ENCODE measurements around the gene DUSP18.

Gene DUSP18

DNA sequence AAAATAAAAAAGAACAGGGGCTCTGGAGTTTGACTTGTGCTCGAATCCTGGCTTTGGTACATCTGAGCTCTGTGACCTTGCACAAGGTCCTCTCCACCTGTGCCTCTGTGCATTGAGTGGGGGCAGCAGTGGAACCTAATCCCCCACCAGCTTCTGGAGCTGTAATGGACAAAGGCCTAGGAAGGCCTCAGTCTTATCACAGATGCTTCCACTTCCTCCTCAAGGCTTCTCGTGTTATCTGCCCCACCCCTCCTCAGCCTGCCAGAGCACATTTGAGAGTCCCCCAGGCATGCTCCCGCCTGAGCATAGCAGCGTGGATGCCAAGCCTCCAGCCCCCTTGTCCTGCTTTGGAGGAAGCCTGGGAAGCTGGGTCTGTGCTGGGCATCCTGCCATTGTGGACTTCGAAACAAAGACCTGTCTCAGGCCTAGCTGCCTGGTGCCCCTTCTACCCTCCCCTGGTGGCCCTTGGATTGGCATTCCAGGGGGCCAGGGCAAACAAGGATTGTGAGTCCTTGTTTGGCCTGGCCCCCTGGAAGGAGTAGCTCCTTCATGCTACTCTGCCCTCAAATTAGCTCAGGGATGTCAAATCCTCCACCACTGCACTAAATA, 17.1 kb downstream of the DUSP18 start:
- Histone ChIP-seq H3K27ac (peak overlapping the region in 6 of 11 experiments; percentile 3 to 59 (median 35); a peak in 10 of 22 replicates), H3K27me3 (no peaks in the 10 kb centered on the region), H3K9me3 (replicated peaks in 1 of 11) (no peaks in the 10 kb centered on the region), H3K36me3 (peaks cover 0 to 22% (median 0%) of the 10 kb centered on the region in 11 experiments; a peak in 8 of 22 replicates), H4K20me1 (peaks cover 0 to 9% (median 0%) of the 10 kb centered on the region in 11 experiments; a peak in 2 of 22 replicates), H3K4me2 (peak overlapping the region in 9 of 11 experiments; percentile 0 to 76 (median 23); a peak in 14 of 22 replicates), H3K9ac (peak overlapping the region in 3 of 11 experiments; percentile 16 to 28 (median 23); a peak in 2 of 22 replicates), H3K4me1 (peaks cover 8 to 66% (median 36%) of the 10 kb centered on the region in 10 experiments; a peak in 18 of 20 replicates), H3K4me3 (no peak overlapping the region)
- no peak for TF ChIP-seq Cebpa-rat (IDR thresholded peaks at IDR 0.05)

DNA sequence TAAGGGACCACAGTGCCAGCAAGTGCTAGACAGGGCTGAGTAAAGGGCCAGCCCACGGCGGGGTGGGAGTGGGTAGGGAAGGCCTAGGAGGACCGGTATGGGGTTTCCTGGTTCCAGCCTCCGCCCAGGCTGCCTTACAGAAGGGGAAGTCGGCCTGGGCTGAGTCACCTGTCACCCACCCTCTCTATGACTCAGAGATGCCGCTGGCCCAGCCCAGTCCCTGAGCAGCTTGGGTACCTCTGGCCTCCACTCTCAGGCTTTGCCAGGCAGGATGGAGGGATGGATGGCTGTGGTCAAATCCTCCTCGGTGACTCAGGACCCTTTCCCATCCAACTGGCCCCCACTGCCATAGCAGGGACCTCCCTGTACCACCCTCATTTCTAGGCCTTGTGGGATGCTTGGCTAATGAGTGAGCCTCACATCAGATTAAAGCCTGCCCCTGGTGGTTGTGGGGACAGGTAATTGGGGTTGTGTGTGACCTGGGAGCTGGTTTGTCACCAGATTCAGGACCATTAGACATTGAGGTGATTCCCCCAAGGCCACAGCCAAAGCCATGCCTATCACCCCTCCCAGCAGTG, 18.2 kb downstream of the DUSP18 start:
- Histone ChIP-seq H3K4me2 (peak overlapping the region in 9 of 11 experiments; percentile 17 to 77 (median 52); a peak in 17 of 22 replicates), H3K36me3 (peaks cover 0 to 17% (median 0%) of the 10 kb centered on the region in 11 experiments; a peak in 8 of 22 replicates), H4K20me1 (peaks cover 0 to 9% (median 0%) of the 10 kb centered on the region in 11 experiments; a peak in 3 of 22 replicates), H3K4me1 (peaks cover 8 to 63% (median 36%) of the 10 kb centered on the region in 10 experiments; a peak in 18 of 20 replicates), H3K4me3 (no peak overlapping the region), H3K27ac (peak overlapping the region in 6 of 11 experiments; percentile 22 to 65 (median 52); a peak in 9 of 22 replicates), H3K9ac (0 out of 22 replicates have a peak overlapping the region, but pooled peaks of 1 of the 11 experiments have one; percentile 16), H3K27me3 (no peaks in the 10 kb centered on the region), H3K9me3 (replicated peaks in 1 of 11) (no peaks in the 10 kb centered on the region)
- no peak for TF ChIP-seq Cebpa-rat (IDR thresholded peaks at IDR 0.05)

DNA sequence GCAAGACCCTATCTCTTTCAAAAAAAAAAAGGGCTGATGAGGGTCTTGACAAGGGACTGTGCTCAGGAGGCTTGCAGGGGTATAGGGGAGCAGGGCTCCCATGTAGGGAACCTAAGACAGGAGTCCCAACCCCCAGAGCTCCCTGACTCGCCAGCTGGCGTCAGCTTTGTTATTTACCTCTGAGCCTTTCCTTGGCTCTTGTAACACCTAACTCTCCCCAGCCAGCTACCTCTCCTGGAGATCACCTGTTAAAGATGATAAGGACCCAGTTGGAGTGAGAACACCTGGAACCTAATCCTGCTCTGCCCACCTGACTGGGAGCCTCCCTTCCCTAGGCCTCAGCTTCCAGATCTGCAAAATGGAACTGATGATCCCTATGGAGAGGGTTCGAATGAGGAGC, 18.9 kb downstream of the DUSP18 start:
- Histone ChIP-seq H3K36me3 (peaks cover 0 to 10% (median 0%) of the 10 kb centered on the region in 11 experiments; a peak in 3 of 22 replicates), H3K4me2 (peak overlapping the region in 9 of 11 experiments; percentile 17 to 77 (median 52); a peak in 16 of 22 replicates), H3K27me3 (no peaks in the 10 kb centered on the region), H3K27ac (peak overlapping the region in 6 of 11 experiments; percentile 22 to 65 (median 52); a peak in 9 of 22 replicates), H3K9ac (peak overlapping the region in 1 of 11 experiments; percentile 16; a peak in 1 of 22 replicates), H4K20me1 (peaks cover 0 to 15% (median 0%) of the 10 kb centered on the region in 11 experiments; a peak in 4 of 22 replicates), H3K9me3 (replicated peaks in 1 of 11) (no peaks in the 10 kb centered on the region), H3K4me3 (no peak overlapping the region), H3K4me1 (peaks cover 8 to 67% (median 36%) of the 10 kb centered on the region in 10 experiments; a peak in 18 of 20 replicates)
- no peak for TF ChIP-seq Cebpa-rat (IDR thresholded peaks at IDR 0.05)

DNA sequence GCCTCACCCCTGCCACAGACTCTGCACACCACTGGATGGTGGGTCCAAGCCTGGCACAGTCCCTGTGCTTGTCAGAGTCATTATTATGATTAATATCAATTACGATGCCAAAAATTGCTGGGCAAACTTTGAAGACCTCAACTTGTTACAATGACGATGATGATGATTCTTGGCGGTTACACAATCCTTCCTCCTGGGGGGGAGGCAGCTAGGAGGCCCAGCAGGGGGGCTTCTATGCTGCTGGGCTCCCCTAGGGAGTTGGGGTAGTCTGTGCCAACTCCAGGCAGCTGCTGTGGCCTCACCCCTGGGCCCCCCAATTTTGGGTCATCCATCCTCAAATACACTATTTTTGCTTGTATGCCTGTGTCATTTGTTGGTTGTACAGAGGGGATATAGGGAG, 20.1 kb downstream of the DUSP18 start:
- no peak for TF ChIP-seq Cebpa-rat (IDR thresholded peaks at IDR 0.05)
- Histone ChIP-seq H3K4me3 (no peak overlapping the region), H3K4me1 (peaks cover 8 to 77% (median 36%) of the 10 kb centered on the region in 10 experiments; a peak in 18 of 20 replicates), H3K4me2 (peak overlapping the region in 9 of 11 experiments; percentile 5 to 68 (median 50); a peak in 15 of 22 replicates), H3K9ac (no peak overlapping the region), H4K20me1 (peaks cover 0 to 24% (median 0%) of the 10 kb centered on the region in 11 experiments; a peak in 5 of 22 replicates), H3K9me3 (replicated peaks in 1 of 11) (no peaks in the 10 kb centered on the region), H3K27ac (0 out of 22 replicates have a peak overlapping the region, but pooled peaks of 1 of the 11 experiments have one; percentile 7), H3K27me3 (no peaks in the 10 kb centered on the region), H3K36me3 (peaks cover 0 to 9% (median 0%) of the 10 kb centered on the region in 11 experiments; a peak in 3 of 22 replicates)

GRCh38 chr22:30646518-30647160, 21.0 kb downstream of the DUSP18 start:
- Histone ChIP-seq H3K9me3 (replicated peaks in 1 of 11) (no peaks in the 10 kb centered on the region), H3K27me3 (no peaks in the 10 kb centered on the region), H3K4me1 (peaks cover 8 to 69% (median 36%) of the 10 kb centered on the region in 10 experiments; a peak in 18 of 20 replicates), H3K36me3 (peaks cover 0 to 9% (median 0%) of the 10 kb centered on the region in 11 experiments; a peak in 4 of 22 replicates), H3K4me2 (peak overlapping the region in 1 of 11 experiments; percentile 68; a peak in 2 of 22 replicates), H4K20me1 (peaks cover 0 to 30% (median 0%) of the 10 kb centered on the region in 11 experiments; a peak in 5 of 22 replicates), H3K4me3 (no peak overlapping the region), H3K9ac (no peak overlapping the region), H3K27ac (0 out of 22 replicates have a peak overlapping the region, but pooled peaks of 1 of the 11 experiments have one; percentile 7)
- TF ChIP-seq Cebpa-rat (IDR thresholded peaks at IDR 0.05) = no peak

- no peak for TF ChIP-seq Cebpa-rat (IDR thresholded peaks at IDR 0.05)
- no peak overlapping the region for H3K27ac ChIP-seq
Measured at GRCh38 chr22:30643055-30643875, 24.4 kb downstream of the DUSP18 start.

DNA sequence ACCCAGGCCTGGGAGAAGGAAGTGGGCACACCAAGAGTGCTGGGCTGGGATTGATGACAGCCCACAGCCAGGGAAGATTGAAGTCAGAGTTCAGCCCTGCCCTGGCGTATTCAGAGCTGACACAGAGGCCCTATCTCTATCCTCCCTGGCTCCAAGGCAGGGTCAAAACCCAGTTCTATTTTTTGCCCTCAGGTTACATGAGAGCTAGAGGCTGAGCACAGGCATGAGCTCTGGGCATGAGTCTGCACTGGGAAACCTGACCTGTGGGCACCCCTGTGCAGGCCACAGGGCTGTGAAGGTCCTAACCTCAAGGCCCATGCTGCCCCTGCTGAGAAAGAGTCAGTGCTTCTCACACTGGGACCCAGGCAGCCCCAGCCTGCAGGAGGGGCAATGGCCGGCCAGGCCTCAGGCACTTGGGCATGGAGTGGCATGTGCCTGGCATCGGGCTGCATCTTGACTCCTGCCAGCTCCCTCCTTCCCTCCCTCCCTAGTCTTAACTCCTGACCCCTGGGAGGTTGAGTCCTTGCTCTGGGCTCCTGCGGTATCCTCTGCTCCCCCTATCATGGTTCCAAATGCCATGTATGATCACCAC, 26.7 kb downstream of the DUSP18 start:
- H3K4me2 ChIP-seq = peak overlapping the region in 2 of 11 experiments; percentile 29 to 42; a peak in 2 of 22 replicates

More at GRCh38 chr22:30643055-30643875, 24.4 kb downstream of the DUSP18 start:
- peaks cover 8 to 47% (median 16%) of the 10 kb centered on the region in 10 experiments; a peak in 17 of 20 replicates for H3K4me1 ChIP-seq
- H4K20me1 ChIP-seq = peaks cover 0 to 40% (median 6%) of the 10 kb centered on the region in 11 experiments; a peak in 5 of 22 replicates
- H3K36me3 ChIP-seq = peaks cover 0 to 17% (median 7%) of the 10 kb centered on the region in 11 experiments; a peak in 7 of 22 replicates
- peaks cover 9 to 18% (median 12%) of the 10 kb centered on the region in 11 experiments; a peak in 21 of 22 replicates for H3K9me3 ChIP-seq (replicated peaks in 1 of 11)
- no peak overlapping the region for H3K4me3 ChIP-seq
- no peaks in the 10 kb centered on the region for H3K27me3 ChIP-seq
- H3K4me2 ChIP-seq = peak overlapping the region in 1 of 11 experiments; percentile 36; a peak in 1 of 22 replicates
- H3K9ac ChIP-seq = no peak overlapping the region

More for the DNA sequence above, 26.7 kb downstream of the DUSP18 start:
- Histone ChIP-seq H3K36me3 (peaks cover 0 to 8% (median 6%) of the 10 kb centered on the region in 11 experiments; a peak in 5 of 22 replicates), H3K9me3 (replicated peaks in 1 of 11) (peaks cover 9 to 20% (median 12%) of the 10 kb centered on the region in 11 experiments; a peak in 21 of 22 replicates), H3K27ac (no peak overlapping the region), H4K20me1 (peaks cover 0 to 49% (median 8%) of the 10 kb centered on the region in 11 experiments; a peak in 7 of 22 replicates), H3K27me3 (no peaks in the 10 kb centered on the region), H3K4me3 (no peak overlapping the region), H3K9ac (0 out of 22 replicates have a peak overlapping the region, but pooled peaks of 1 of the 11 experiments have one; percentile 45), H3K4me1 (peaks cover 15 to 51% (median 20%) of the 10 kb centered on the region in 10 experiments)
- TF ChIP-seq Cebpa-rat (IDR thresholded peaks at IDR 0.05) = no peak

Measured in BLaER1 treated with 17β-estradiol and CSF1 and Interleukin-3, amounts not matched to agents 10 nM and 100 nM (cell line).